HG02852 (cell line): ENCODE measurements around the gene PRKCZ.
A peak's percentile ranks its signal among the peaks of the same experiment; 100 is the strongest.

Experiments
- ATAC-seq: cut with Tn5 transposase; IDR thresholded peaks from one replicate; pipeline ENCODE4 v1.9.1; 2021; ENCODE audit warnings: mild to moderate bottlenecking, moderate library complexity; ENCODE audit not compliant: unreplicated experiment

The PRKCZ gene

GRCh38 chr1:2216767-2217058 is 166.5 kb downstream of the PRKCZ start:
- no peak for ATAC-seq

- ATAC-seq: no peak
Observed at GRCh38 chr1:2221271-2221670, 171.1 kb downstream of the PRKCZ start.

GRCh38 chr1:2224170-2224584 is 174.0 kb downstream of the PRKCZ start:
- ATAC-seq: no peak

- ATAC-seq: no peak
Observed at GRCh38 chr1:2224631-2225428, 174.6 kb downstream of the PRKCZ start.

- peak; percentile 1 for ATAC-seq
Observed at GRCh38 chr1:2226525-2227345, 176.5 kb downstream of the PRKCZ start.

GRCh38 chr1:2227346-2228156 is 177.3 kb downstream of the PRKCZ start:
- peak; percentile 82 for ATAC-seq

GRCh38 chr1:2228157-2228594 is 178.0 kb downstream of the PRKCZ start, which contains the start of gene SKI:
Gene SKI (plus strand): TSS chr1:2228319. CDS start chr1:2228767, 448 bp downstream.
- no peak for ATAC-seq

GRCh38 chr1:2228694-2229036 is 178.5 kb downstream of the PRKCZ start:
- no peak for ATAC-seq

- no peak for ATAC-seq
Observed at GRCh38 chr1:2229037-2229864, 179.0 kb downstream of the PRKCZ start.

GRCh38 chr1:2229911-2230731 is 179.9 kb downstream of the PRKCZ start:
- ATAC-seq: no peak

GRCh38 chr1:2230781-2231531 is 180.7 kb downstream of the PRKCZ start:
- ATAC-seq: no peak

GRCh38 chr1:2231532-2232254 is 181.5 kb downstream of the PRKCZ start:
- ATAC-seq: no peak

GRCh38 chr1:2232255-2232915 is 182.2 kb downstream of the PRKCZ start:
- no peak for ATAC-seq

- no peak for ATAC-seq
Observed at GRCh38 chr1:2232916-2233438, 182.8 kb downstream of the PRKCZ start.

- ATAC-seq: no peak
Observed at GRCh38 chr1:2233468-2233867, 183.3 kb downstream of the PRKCZ start.

GRCh38 chr1:2233997-2234761 is 184.0 kb downstream of the PRKCZ start:
- no peak for ATAC-seq

GRCh38 chr1:2234762-2235113 is 184.5 kb downstream of the PRKCZ start:
- ATAC-seq: no peak
